Lung (tissue), 12 donors: ENCODE results near the gene SH3PXD2A. TPM values are rescaled to one million over a fixed set of nuclear protein-coding genes. Genes with fewer than 3 reads are reported as not detected.

Experiments used
- ATAC-seq: fragments of 200-7000 bp; cut with Tn5 transposase; one replicate; pipeline ENCODE4 v1.9.1; 2020; ENCODE audit warnings: moderate number of reproducible peaks; ENCODE audit not compliant: insufficient read depth, low FRiP score
- DNase-seq, 3 donors: peaks; one replicate each; pipeline ENCODE4 v3.0.0-alpha.2; 2013 to 2017
- H3K27ac ChIP-seq, 2 donors: one replicate each; pipeline ENCODE4 v1.5.1; 2013; ENCODE audit warnings: mild to moderate bottlenecking in 2 of 2, moderate library complexity in 2 of 2, control low read depth in 1 of 2, inconsistent platforms in 1 of 2, low read depth in 1 of 2, low read length in 1 of 2
- H3K27me3 ChIP-seq, 3 donors: one replicate each; pipeline ENCODE4 v1.5.1; 2013; ENCODE audit warnings: low read length in 2 of 3; ENCODE audit not compliant: control insufficient read depth in 3 of 3, insufficient read depth in 3 of 3
- H3K36me3 ChIP-seq, 4 donors: one replicate each; pipeline ENCODE4 v1.5.1; 2013; ENCODE audit warnings: low read length in 4 of 4, mild to moderate bottlenecking in 1 of 4, moderate library complexity in 1 of 4; ENCODE audit not compliant: control insufficient read depth in 4 of 4, insufficient read depth in 4 of 4
- H3K4me1 ChIP-seq, 5 donors: one replicate each; pipeline ENCODE4 v1.5.1; 2013; ENCODE audit warnings: low read length in 5 of 5, mild to moderate bottlenecking in 2 of 5, moderate library complexity in 1 of 5; ENCODE audit not compliant: control insufficient read depth in 5 of 5, insufficient read depth in 5 of 5
- H3K4me3 ChIP-seq: one replicate; pipeline ENCODE4 v1.5.1; 2013; ENCODE audit warnings: mild to moderate bottlenecking, control low read depth, moderate library complexity
- H3K9ac ChIP-seq, 2 donors: one replicate each; pipeline ENCODE4 v1.5.1; 2013; ENCODE audit warnings: low read length in 2 of 2, control low read depth in 1 of 2; ENCODE audit not compliant: insufficient read depth in 1 of 2
- H3K9me3 ChIP-seq, 4 donors: one replicate each; pipeline ENCODE4 v1.5.1; 2013; ENCODE audit warnings: low read length in 3 of 4, mild to moderate bottlenecking in 1 of 4, moderate library complexity in 1 of 4; ENCODE audit not compliant: control insufficient read depth in 4 of 4, insufficient read depth in 3 of 4
- CTCF ChIP-seq: IDR thresholded peaks from 2 replicates; pipeline ENCODE4 v1.5.1; 2012; ENCODE audit warnings: mild to moderate bottlenecking; ENCODE audit errors: control extremely low read depth, extremely low read depth
- WGBS, 2 donors: extraction: QIAGEN DNeasy Blood & Tissue Kit; methylation state at CpG; one replicate each; pipeline ENCODE4 v1.1.7; 2013; 5-methylcytosine and 5-hydroxymethylcytosine counted together
- polyA plus RNA-seq, 2 donors: library from polyadenylated mRNA; stranded (reverse); fragments of 200-250 nt; gene quantifications; one replicate each; pipeline ENCODE4 v1.2.1, GENCODE V29; 2013
- total RNA-seq, 2 donors: library from RNA; depleted of rRNA in 1 of 2; stranded (reverse); fragments of >200 nt in 1 of 2; gene quantifications; one replicate each; pipeline ENCODE4 v1.2.1, GENCODE V29; 2014 to 2021
- donor health status: control.
- donor health status: control.
- donor health status: Bipolar disorder and iron deficiency.
- donor health status: healthy.
- donor health status: DM: yes; HTN: yes; CAD: no.

Gene SH3PXD2A
- total and polyA plus RNA-seq, 4 donors: 9.9 to 53.2 (median 29.2) TPM

- Histone ChIP-seq H3K9me3 (no peaks in the 10 kb centered on the region), H3K27ac (no peak overlapping the region), H3K36me3 (peaks cover 0 to 74% (median 46%) of the 10 kb centered on the region in 4 donors), H3K4me1 (no peaks in the 10 kb centered on the region), H3K9ac (no peak overlapping the region), H3K4me3 (no peak overlapping the region), H3K27me3 (no peaks in the 10 kb centered on the region)
- no peak for TF ChIP-seq CTCF
- ATAC-seq (no peak), DNase-seq (no peak)
- 88 to 93% methylated on average over 22 of the region's 22 CpGs for WGBS, 2 donors
These were observed 228.1 kb downstream of the SH3PXD2A start for GRCh38 chr10:103627111-103627892.

GRCh38 chr10:103626178-103626577 is 229.2 kb downstream of the SH3PXD2A start:
- Histone ChIP-seq H3K9ac (no peak overlapping the region), H3K27me3 (no peaks in the 10 kb centered on the region), H3K36me3 (peaks cover 0 to 79% (median 53%) of the 10 kb centered on the region in 4 donors), H3K4me1 (peaks cover 0 to 1% (median 0%) of the 10 kb centered on the region in 5 donors), H3K27ac (no peak overlapping the region), H3K9me3 (no peaks in the 10 kb centered on the region), H3K4me3 (no peak overlapping the region)
- DNase-seq: no peak
- no peak for ATAC-seq
- TF ChIP-seq CTCF: no peak
- WGBS, 2 donors: 91 to 93% methylated on average over 11 of the region's 11 CpGs

- ATAC-seq (no peak), DNase-seq (no peak)
- no peaks in the 10 kb centered on the region for H3K27me3 ChIP-seq
These were observed 232.3 kb downstream of the SH3PXD2A start for GRCh38 chr10:103622935-103623574.

More at GRCh38 chr10:103622935-103623574, 232.3 kb downstream of the SH3PXD2A start:
- no peak for TF ChIP-seq CTCF
- Histone ChIP-seq H3K9me3 (no peaks in the 10 kb centered on the region), H3K36me3 (peaks cover 0 to 70% (median 62%) of the 10 kb centered on the region in 4 donors), H3K4me3 (no peak overlapping the region), H3K4me1 (peaks cover 3 to 29% (median 7%) of the 10 kb centered on the region in 5 donors), H3K9ac (no peak overlapping the region), H3K27ac (no peak overlapping the region)
- 86 to 90% methylated on average over 11 of the region's 11 CpGs for WGBS, 2 donors
